CD14-positive monocyte (primary cell): Measurements from ENCODE around the gene CEP68. TPM values are rescaled to one million over a fixed set of nuclear protein-coding genes. Genes with fewer than 3 reads are reported as not detected.

ENCODE experiments used
- DNase-seq, 3 donors: peaks; one replicate each; pipeline ENCODE4 v3.0.0-alpha.2; 2011 to 2022
- H2AFZ ChIP-seq: 2 replicates; pipeline ENCODE4 v1.6.0; 2012; ENCODE audit warnings: mild to moderate bottlenecking, low read depth, low read length, inconsistent platforms; ENCODE audit not compliant: insufficient read depth, poor library complexity, severe bottlenecking
- H3K27ac ChIP-seq, 2 donors: 1 replicate in 1 of 2; 2 replicates in 1 of 2; pipeline ENCODE4 v1.5.1; 2012 to 2013; ENCODE audit warnings: low read length in 2 of 2, control low read depth in 1 of 2, inconsistent platforms in 1 of 2, low read depth in 1 of 2, mild to moderate bottlenecking in 1 of 2
- H3K27me3 ChIP-seq, 2 donors: one replicate each; pipeline versions ENCODE4 v1.6.0 to v1.6.1; 2011 to 2013; ENCODE audit warnings: low read length in 2 of 2; ENCODE audit not compliant: control insufficient read depth in 2 of 2, insufficient read depth in 2 of 2
- H3K36me3 ChIP-seq, 2 donors: replicated peaks in 1 of 2; 1 replicate in 1 of 2; 2 replicates in 1 of 2; pipeline versions ENCODE4 v1.5.1 to v1.6.1; 2012 to 2013; ENCODE audit warnings: low read length in 2 of 2, control low read depth in 1 of 2, inconsistent platforms in 1 of 2, mild to moderate bottlenecking in 1 of 2; ENCODE audit not compliant: insufficient read depth in 2 of 2, control insufficient read depth in 1 of 2
- H3K4me1 ChIP-seq, 2 donors: 1 replicate in 1 of 2; 2 replicates in 1 of 2; pipeline versions ENCODE4 v1.5.1 to v1.6.1; 2012 to 2013; ENCODE audit warnings: low read length in 2 of 2, control low read depth in 1 of 2, inconsistent platforms in 1 of 2, mild to moderate bottlenecking in 1 of 2, moderate library complexity in 1 of 2; ENCODE audit not compliant: insufficient read depth in 2 of 2, control insufficient read depth in 1 of 2
- H3K4me2 ChIP-seq: replicated peaks from 2 replicates; pipeline ENCODE3; 2012; ENCODE audit warnings: low read length, moderate library complexity, mild to moderate bottlenecking; ENCODE audit not compliant: poor library complexity, severe bottlenecking; ENCODE audit errors: extremely low read depth
- H3K4me3 ChIP-seq, 3 experiments: fragments of 200-600 bp in 1 of 3; sonication (generic) in 1 of 3; replicated peaks in 1 of 3; 1 replicate in 2 of 3; 2 replicates in 1 of 3; pipeline ENCODE4 v1.5.1; 2011 to 2013; ENCODE audit warnings: low read length in 3 of 3, mild to moderate bottlenecking in 3 of 3, control low read depth in 2 of 3, low read depth in 2 of 3, inconsistent platforms in 1 of 3, moderate library complexity in 1 of 3
- H3K79me2 ChIP-seq: 2 replicates; pipeline ENCODE4 v1.6.0; 2012; ENCODE audit warnings: mild to moderate bottlenecking, control low read depth, inconsistent platforms, low read length, moderate library complexity; ENCODE audit not compliant: insufficient read depth
- H3K9ac ChIP-seq: 2 replicates; pipeline ENCODE4 v1.6.0; 2017; ENCODE audit warnings: low read length, mild to moderate bottlenecking; ENCODE audit not compliant: insufficient read depth, poor library complexity, severe bottlenecking
- H3K9me3 ChIP-seq, 2 donors: replicated peaks in 1 of 2; 1 replicate in 1 of 2; 2 replicates in 1 of 2; pipeline versions ENCODE4 v1.5.1 to v1.6.1; 2012 to 2013; ENCODE audit warnings: low read length in 2 of 2, control low read depth in 1 of 2; ENCODE audit not compliant: control insufficient read depth in 1 of 2, insufficient read depth in 1 of 2
- H4K20me1 ChIP-seq: 2 replicates; pipeline ENCODE4 v1.6.0; 2012; ENCODE audit warnings: mild to moderate bottlenecking, low read length, control low read depth, moderate library complexity; ENCODE audit not compliant: insufficient read depth
- H3K27ac Mint-ChIP-seq, 7 donors: one replicate each; pipeline ENCODE4 v1.8.0; 2020; ENCODE audit warnings: mild to moderate bottlenecking in 7 of 7, mixed read lengths in 7 of 7, moderate library complexity in 6 of 7, inconsistent platforms in 2 of 7
- H3K27me3 Mint-ChIP-seq, 3 donors: one replicate each; pipeline ENCODE4 v1.8.0; 2021 to 2022; ENCODE audit warnings: low read depth in 3 of 3, mild to moderate bottlenecking in 3 of 3, mixed read lengths in 3 of 3, moderate library complexity in 3 of 3, inconsistent platforms in 1 of 3
- H3K36me3 Mint-ChIP-seq, 2 donors: one replicate each; pipeline ENCODE4 v1.8.0; 2020; ENCODE audit warnings: mixed read lengths in 2 of 2, inconsistent platforms in 1 of 2, mild to moderate bottlenecking in 1 of 2
- H3K4me1 Mint-ChIP-seq: one replicate; pipeline ENCODE4 v1.8.0; 2020; ENCODE audit warnings: mild to moderate bottlenecking, mixed read lengths
- H3K4me3 Mint-ChIP-seq, 2 donors: one replicate each; pipeline ENCODE4 v1.8.0; 2020; ENCODE audit warnings: mild to moderate bottlenecking in 2 of 2, mixed read lengths in 2 of 2, moderate library complexity in 1 of 2
- H3K9me3 Mint-ChIP-seq, 7 donors: one replicate each; pipeline ENCODE4 v1.8.0; 2020 to 2022; ENCODE audit warnings: mixed read lengths in 7 of 7, mild to moderate bottlenecking in 6 of 7, moderate library complexity in 6 of 7, inconsistent platforms in 2 of 7
- WGBS: methylation state at CpG from one replicate; pipeline ENCODE4 v1.1.5; 2013; ENCODE audit warnings: missing lambda C conversion rate; ENCODE audit not compliant: insufficient coverage; 5-methylcytosine and 5-hydroxymethylcytosine counted together
- intact Hi-C, 2 donors: fragments of 100-400 bp; cut with micrococcal nuclease; formaldehyde crosslinking; loops; one replicate each; pipeline versions ENCODE4 v1.15.0 to v1.15.1; 2023
- polyA plus RNA-seq, 3 donors: library from polyadenylated mRNA; depleted of rRNA in 1 of 3; unstranded in 2 of 3; stranded (reverse) in 1 of 3; fragments of 300-500 nt in 2 of 3; fragments of >200 nt in 1 of 3; fragmentation: Illumina TruSeq in 2 of 3; gene quantifications; 1 replicate in 2 of 3; 2 replicates in 1 of 3; pipeline ENCODE4 v1.2.3, GENCODE V29; 2012 to 2021
- TF ChIP-seq, protein P1 (sequence below): fragments of 200-600 bp; IDR thresholded peaks from one replicate; pipeline ENCODE4 v1.8.0; 2022; ENCODE audit warnings: antibody characterized with exemption, mild to moderate bottlenecking

CEP68 gene
- polyA plus RNA-seq, 3 donors = 2.5 to 6.5 (median 2.8) TPM

DNA sequence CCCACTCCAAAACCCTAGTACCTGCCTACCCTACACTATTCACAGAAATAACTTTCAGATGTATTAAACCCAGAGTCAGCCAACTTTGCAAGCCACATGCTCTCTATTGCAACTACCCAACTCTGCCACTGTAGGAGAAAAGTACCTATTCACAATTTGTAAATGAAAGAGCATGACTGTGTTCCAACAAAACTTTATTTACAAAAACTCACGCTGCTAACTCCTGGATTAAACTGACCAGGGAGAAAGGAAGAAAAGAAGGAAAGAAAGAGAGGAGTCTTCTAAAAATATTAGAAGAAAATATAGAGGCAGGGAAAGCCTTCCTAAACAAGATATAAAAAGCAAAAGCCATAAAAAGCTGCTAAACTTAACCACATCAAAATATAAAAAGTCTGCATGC lies 42.4 kb upstream of the CEP68 start:
- Histone ChIP-seq H3K9me3 (no peaks in the 10 kb centered on the region), H3K27ac (no peak overlapping the region), H3K9ac (no peak overlapping the region), H3K27me3 (no peaks in the 10 kb centered on the region), H3K4me2 (no peak overlapping the region), H3K79me2 (peaks cover 6% of the 10 kb centered on the region), H4K20me1 (no peaks in the 10 kb centered on the region), H3K4me3 (no peak overlapping the region), H2AFZ (no peak overlapping the region), H3K36me3 (peaks cover 14 to 40% of the 10 kb centered on the region in 2 donors), H3K4me1 (peaks cover 26 to 30% of the 10 kb centered on the region in 2 donors)
- DNase-seq = no peak
- TF ChIP-seq, protein P1, sequence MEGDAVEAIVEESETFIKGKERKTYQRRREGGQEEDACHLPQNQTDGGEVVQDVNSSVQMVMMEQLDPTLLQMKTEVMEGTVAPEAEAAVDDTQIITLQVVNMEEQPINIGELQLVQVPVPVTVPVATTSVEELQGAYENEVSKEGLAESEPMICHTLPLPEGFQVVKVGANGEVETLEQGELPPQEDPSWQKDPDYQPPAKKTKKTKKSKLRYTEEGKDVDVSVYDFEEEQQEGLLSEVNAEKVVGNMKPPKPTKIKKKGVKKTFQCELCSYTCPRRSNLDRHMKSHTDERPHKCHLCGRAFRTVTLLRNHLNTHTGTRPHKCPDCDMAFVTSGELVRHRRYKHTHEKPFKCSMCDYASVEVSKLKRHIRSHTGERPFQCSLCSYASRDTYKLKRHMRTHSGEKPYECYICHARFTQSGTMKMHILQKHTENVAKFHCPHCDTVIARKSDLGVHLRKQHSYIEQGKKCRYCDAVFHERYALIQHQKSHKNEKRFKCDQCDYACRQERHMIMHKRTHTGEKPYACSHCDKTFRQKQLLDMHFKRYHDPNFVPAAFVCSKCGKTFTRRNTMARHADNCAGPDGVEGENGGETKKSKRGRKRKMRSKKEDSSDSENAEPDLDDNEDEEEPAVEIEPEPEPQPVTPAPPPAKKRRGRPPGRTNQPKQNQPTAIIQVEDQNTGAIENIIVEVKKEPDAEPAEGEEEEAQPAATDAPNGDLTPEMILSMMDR = no peak
- Mint-ChIP-seq H3K4me3 (no peak overlapping the region), H3K27ac (no peak overlapping the region), H3K27me3 (peaks cover 0 to 1% (median 1%) of the 10 kb centered on the region in 3 donors), H3K9me3 (no peaks in the 10 kb centered on the region), H3K4me1 (peaks cover 28% of the 10 kb centered on the region), H3K36me3 (peaks cover 41 to 67% of the 10 kb centered on the region in 2 donors)
- WGBS = no CpG with 5 or more reads among the region's 1 CpG
- intact Hi-C loops = no loop called here

DNA sequence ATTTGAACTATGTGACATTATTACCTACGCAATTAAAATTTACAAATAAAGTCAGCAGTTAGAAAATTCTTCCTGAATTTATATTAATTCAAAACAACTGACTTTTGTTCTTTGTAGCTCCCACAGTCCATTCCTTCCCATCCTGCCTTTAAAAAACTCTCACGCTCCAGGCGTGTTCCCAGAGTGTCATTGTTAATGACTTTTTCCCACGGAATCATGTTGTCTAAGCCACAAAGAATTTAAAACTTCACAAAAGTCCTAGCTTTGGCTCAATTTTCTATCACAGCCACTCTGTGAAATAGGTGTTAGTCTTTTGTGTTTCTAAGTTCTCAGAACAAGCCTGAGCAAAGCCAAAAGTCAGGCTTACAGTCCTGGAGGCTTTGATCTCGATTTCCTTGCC lies 40.5 kb upstream of the CEP68 start:
- H3K9me3 Mint-ChIP-seq = no peaks in the 10 kb centered on the region
- TF ChIP-seq, protein P1 = no peak
- no peak overlapping the region for H3K27ac Mint-ChIP-seq
- H3K4me3 ChIP-seq = no peak overlapping the region
- H3K27me3 Mint-ChIP-seq = peaks cover 0 to 1% (median 1%) of the 10 kb centered on the region in 3 donors
- no peak overlapping the region for H2AFZ ChIP-seq
- H3K9ac ChIP-seq = no peak overlapping the region
- H4K20me1 ChIP-seq = no peaks in the 10 kb centered on the region
- H3K9me3 ChIP-seq = no peaks in the 10 kb centered on the region
- peaks cover 37 to 43% of the 10 kb centered on the region in 2 donors for H3K4me1 ChIP-seq
- no peak overlapping the region for H3K27ac ChIP-seq
- H3K36me3 ChIP-seq = peaks cover 10 to 38% of the 10 kb centered on the region in 2 donors
- peaks cover 40 to 67% of the 10 kb centered on the region in 2 donors for H3K36me3 Mint-ChIP-seq
- H3K4me3 Mint-ChIP-seq = no peak overlapping the region
- intact Hi-C loops = no loop called here
- H3K27me3 ChIP-seq = no peaks in the 10 kb centered on the region
- peaks cover 12% of the 10 kb centered on the region for H3K79me2 ChIP-seq
- peaks cover 40% of the 10 kb centered on the region for H3K4me1 Mint-ChIP-seq
- no peak for DNase-seq
- 100% methylated on average over 1 of the region's 5 CpGs for WGBS
- H3K4me2 ChIP-seq = no peak overlapping the region
